ENCODE measurements around the gene DIRAS3. TPM values are rescaled to one million over a fixed set of nuclear protein-coding genes. Genes with fewer than 3 reads are reported as not detected.
"Not testable (repeated sequence)": the region's sequence is repeated elsewhere in the genome, so short reads cannot be mapped to it uniquely, and the experiment has no call there.

DIRAS3 gene
- total and polyA plus RNA-seq, 9 donors: 44.4 to 109 (median 66.5) TPM

DNA sequence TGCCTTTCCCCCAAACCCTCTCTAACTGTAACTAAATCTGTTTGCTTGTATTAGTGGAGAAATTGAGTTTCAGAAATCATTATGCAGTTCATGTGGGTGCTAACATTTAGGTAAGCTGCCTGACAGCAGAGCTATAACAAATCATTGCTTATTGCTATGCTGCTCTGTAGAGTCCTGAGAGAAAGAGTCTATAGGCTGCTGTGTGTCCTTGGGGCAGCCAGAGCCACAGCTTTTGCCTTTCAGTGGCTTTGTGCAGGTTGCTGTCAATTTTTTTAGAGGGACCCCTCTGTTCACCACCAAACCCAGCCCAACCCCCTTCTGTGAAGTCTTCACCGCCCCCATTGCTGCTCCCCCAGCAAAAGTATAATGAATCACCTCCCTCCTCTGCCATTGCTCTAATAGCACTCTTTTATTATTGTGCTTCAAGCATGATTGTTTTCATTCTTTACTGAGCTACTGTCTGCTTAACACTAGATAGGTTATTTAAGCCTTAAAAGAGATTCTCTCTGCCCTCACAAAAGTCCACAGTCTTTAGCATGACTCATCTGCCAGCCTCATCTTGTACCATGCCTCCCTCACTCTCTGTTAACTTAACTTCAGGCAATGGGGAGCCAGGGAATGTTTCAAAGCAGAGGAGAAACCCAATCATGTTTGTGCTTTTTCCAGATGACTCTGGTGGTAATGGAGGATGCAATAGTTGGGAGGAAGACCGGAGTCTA, 38.6 kb downstream of the DIRAS3 start:
- Histone ChIP-seq H3K36me3 (no peaks in the 10 kb centered on the region), H3K4me3 (no peak overlapping the region), H3K9me3 (no peaks in the 10 kb centered on the region), H3K27ac (no peak overlapping the region), H3K4me1 (ENCODE audit: insufficient read depth) (no peaks in the 10 kb centered on the region), H3K27me3 (no peaks in the 10 kb centered on the region)
- DNase-seq: no peak
- TF ChIP-seq CTCF (IDR thresholded peaks at IDR 0.05): no peak
- no peak for TF ChIP-seq POLR2A (IDR thresholded peaks at IDR 0.05)
- TF ChIP-seq EP300 (IDR thresholded peaks at IDR 0.05): no peak
- intact Hi-C loops (cut with DNase I): loop anchor here in 3 of 4 donors (5.0 to 10.0 kb wide), 3 partner anchors 93 to 160 kb away; no protein-coding TSS in a partner anchor
- WGBS, 3 donors: 34 to 65% (median 39%) methylated on average over 2 of the region's 2 CpGs

DNA sequence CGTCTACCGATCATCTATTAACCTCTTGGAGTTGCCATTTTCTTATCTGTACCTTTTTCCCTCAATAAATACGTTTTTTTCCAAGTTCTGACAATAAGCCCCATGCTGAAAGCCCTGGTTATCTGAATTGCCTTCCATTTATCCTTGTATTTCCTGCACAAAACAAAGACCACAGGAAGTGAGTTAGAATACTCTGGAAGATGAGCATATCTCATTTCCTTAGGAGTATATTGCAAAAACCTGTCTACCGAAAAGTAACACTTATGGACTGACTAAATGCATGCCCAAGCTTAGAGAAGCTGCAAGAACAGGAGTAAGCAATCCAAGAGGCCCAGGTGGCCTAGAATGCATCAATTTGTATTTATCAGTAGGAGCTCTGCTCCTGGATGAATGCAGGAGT, 39.9 kb downstream of the DIRAS3 start:
- intact Hi-C loops (cut with DNase I): loop anchor here in 3 of 4 donors (5.0 to 10.0 kb wide), 3 partner anchors 94 to 158 kb away; no protein-coding TSS in a partner anchor

DNA sequence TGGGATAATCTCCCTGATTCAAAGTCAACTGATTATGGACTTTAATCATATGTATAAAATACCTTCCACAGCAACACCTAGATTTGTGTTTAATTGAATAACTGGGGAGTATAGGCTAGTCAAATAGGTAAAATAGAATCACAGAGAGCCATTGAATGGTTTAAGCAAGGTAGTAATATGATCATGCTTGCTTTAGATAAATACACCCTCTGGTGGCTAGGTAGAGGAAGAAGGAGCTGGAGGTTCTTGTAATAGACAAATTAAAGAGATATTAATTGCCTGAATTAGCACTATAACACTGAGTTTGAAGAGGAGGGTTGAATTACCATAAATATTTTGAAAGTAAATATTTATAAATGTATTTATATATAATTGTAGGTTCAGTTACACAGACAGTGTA, 40.3 kb downstream of the DIRAS3 start:
- Histone ChIP-seq H3K4me1 (ENCODE audit: insufficient read depth) (no peaks in the 10 kb centered on the region), H3K27me3 (no peaks in the 10 kb centered on the region), H3K4me3 (no peak overlapping the region), H3K27ac (no peak overlapping the region), H3K36me3 (no peaks in the 10 kb centered on the region), H3K9me3 (no peaks in the 10 kb centered on the region)
- no peak for DNase-seq
- peak in 1 of 3 donors; percentile 32 for TF ChIP-seq CTCF (IDR thresholded peaks at IDR 0.05)
- TF ChIP-seq EP300 (IDR thresholded peaks at IDR 0.05): no peak
- intact Hi-C loops (cut with DNase I): loop anchor here in 3 of 4 donors (5.0 to 10.0 kb wide), 3 partner anchors 95 to 158 kb away; no protein-coding TSS in a partner anchor

More for the DNA sequence above, 39.9 kb downstream of the DIRAS3 start:
- no peak for DNase-seq
- 24 to 31% (median 26%) methylated on average over 4 of the region's 4 CpGs for WGBS, 3 donors
- TF ChIP-seq POLR2A (IDR thresholded peaks at IDR 0.05): no peak
- no peak for TF ChIP-seq EP300 (IDR thresholded peaks at IDR 0.05)
- no peak for TF ChIP-seq CTCF (IDR thresholded peaks at IDR 0.05)
- H3K27ac ChIP-seq: no peak overlapping the region
- no peak overlapping the region for H3K4me3 ChIP-seq
- no peaks in the 10 kb centered on the region for H3K27me3 ChIP-seq
- H3K9me3 ChIP-seq: no peaks in the 10 kb centered on the region
- H3K36me3 ChIP-seq: no peaks in the 10 kb centered on the region
- H3K4me1 ChIP-seq (ENCODE audit: insufficient read depth): no peaks in the 10 kb centered on the region

DNA sequence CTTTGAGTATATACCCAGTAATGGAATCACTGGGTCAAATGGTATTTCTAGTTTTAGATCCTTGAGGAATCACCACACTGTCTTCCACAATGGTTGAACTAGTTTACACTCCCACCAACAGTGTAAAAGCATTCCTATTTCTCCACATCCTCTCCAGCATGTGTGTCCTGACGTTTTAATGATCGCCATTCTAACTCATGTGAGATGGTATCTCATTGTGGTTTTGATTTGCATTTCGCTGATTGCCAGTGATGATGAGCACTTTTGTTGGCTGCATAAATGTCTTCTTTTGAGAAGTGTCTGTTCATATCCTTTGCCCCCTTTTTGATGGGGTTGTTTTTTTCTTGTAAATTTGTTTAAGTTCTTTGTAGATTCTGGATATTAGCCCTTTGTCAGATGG, 46.8 kb downstream of the DIRAS3 start:
- H3K27me3 ChIP-seq; H3K27ac ChIP-seq; H3K36me3 ChIP-seq; DNase-seq; intact Hi-C loops (cut with DNase I); H3K9me3 ChIP-seq; H3K4me3 ChIP-seq; H3K4me1 ChIP-seq (ENCODE audit: insufficient read depth): not testable (repeated sequence)
- WGBS, 3 donors: 95% methylated on average over 3 of the region's 3 CpGs

DNA sequence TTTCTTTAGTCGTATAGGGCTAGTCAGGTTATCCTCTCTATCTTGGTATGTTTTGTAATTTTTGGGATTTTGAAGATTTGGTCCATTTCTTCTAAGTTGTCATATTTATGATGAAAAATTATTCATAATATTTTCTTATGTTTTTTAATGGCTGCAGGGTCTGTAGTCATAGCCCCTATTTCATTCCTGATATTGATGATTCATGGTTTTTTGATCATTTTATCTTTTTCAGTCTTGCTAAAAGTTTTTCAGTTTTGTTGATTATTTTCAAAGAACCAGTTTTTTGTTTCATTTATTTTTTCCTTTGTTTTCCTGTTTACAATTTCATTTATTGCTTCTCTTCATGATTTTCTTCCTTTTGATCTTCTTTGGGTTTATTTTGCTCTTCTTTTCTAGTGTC, 50.2 kb downstream of the DIRAS3 start:
- no peaks in the 10 kb centered on the region for H3K27me3 ChIP-seq
- no peaks in the 10 kb centered on the region for H3K9me3 ChIP-seq
- H3K4me1 ChIP-seq (ENCODE audit: insufficient read depth): no peaks in the 10 kb centered on the region
- WGBS, 3 donors: 0% methylated on average over 1 of the region's 1 CpG
- no peak for DNase-seq
- H3K36me3 ChIP-seq: no peaks in the 10 kb centered on the region
- intact Hi-C loops (cut with DNase I): no loop called here
- H3K4me3 ChIP-seq: no peak overlapping the region
- TF ChIP-seq CTCF (IDR thresholded peaks at IDR 0.05) (no peak), EP300 (IDR thresholded peaks at IDR 0.05) (no peak), POLR2A (IDR thresholded peaks at IDR 0.05) (no peak)
- no peak overlapping the region for H3K27ac ChIP-seq
